ENCODE data around the gene SAFB.
"Not testable (repeated sequence)": the region's sequence is repeated elsewhere in the genome, so short reads cannot be mapped to it uniquely, and the experiment has no call there.

- not testable (repeated sequence) for TF ChIP-seq CTCF, POLR2A (IDR thresholded peaks at IDR 0.05)
Measured at GRCh38 chr19:5688262-5688881, 65.5 kb downstream of the SAFB start.

All from testis (tissue), 2 donors.